CD14-positive monocyte (primary cell): ENCODE results near the gene FOXO3B. TPM values are rescaled to one million over a fixed set of nuclear protein-coding genes. Genes with fewer than 3 reads are reported as not detected.
"Not testable (repeated sequence)": the region's sequence is repeated elsewhere in the genome, so short reads cannot be mapped to it uniquely, and the experiment has no call there.

Source experiments
- DNase-seq, 3 donors: peaks; one replicate each; pipeline ENCODE4 v3.0.0-alpha.2; 2011 to 2022
- H2AFZ ChIP-seq: 2 replicates; pipeline ENCODE4 v1.6.0; 2012; ENCODE audit warnings: mild to moderate bottlenecking, low read depth, low read length, inconsistent platforms; ENCODE audit not compliant: insufficient read depth, poor library complexity, severe bottlenecking
- H3K27ac ChIP-seq, 2 donors: 1 replicate in 1 of 2; 2 replicates in 1 of 2; pipeline ENCODE4 v1.5.1; 2012 to 2013; ENCODE audit warnings: low read length in 2 of 2, control low read depth in 1 of 2, inconsistent platforms in 1 of 2, low read depth in 1 of 2, mild to moderate bottlenecking in 1 of 2
- H3K27me3 ChIP-seq, 2 donors: one replicate each; pipeline versions ENCODE4 v1.6.0 to v1.6.1; 2011 to 2013; ENCODE audit warnings: low read length in 2 of 2; ENCODE audit not compliant: control insufficient read depth in 2 of 2, insufficient read depth in 2 of 2
- H3K36me3 ChIP-seq, 2 donors: replicated peaks in 1 of 2; 1 replicate in 1 of 2; 2 replicates in 1 of 2; pipeline versions ENCODE4 v1.5.1 to v1.6.1; 2012 to 2013; ENCODE audit warnings: low read length in 2 of 2, control low read depth in 1 of 2, inconsistent platforms in 1 of 2, mild to moderate bottlenecking in 1 of 2; ENCODE audit not compliant: insufficient read depth in 2 of 2, control insufficient read depth in 1 of 2
- H3K4me1 ChIP-seq, 2 donors: 1 replicate in 1 of 2; 2 replicates in 1 of 2; pipeline versions ENCODE4 v1.5.1 to v1.6.1; 2012 to 2013; ENCODE audit warnings: low read length in 2 of 2, control low read depth in 1 of 2, inconsistent platforms in 1 of 2, mild to moderate bottlenecking in 1 of 2, moderate library complexity in 1 of 2; ENCODE audit not compliant: insufficient read depth in 2 of 2, control insufficient read depth in 1 of 2
- H3K4me2 ChIP-seq: replicated peaks from 2 replicates; pipeline ENCODE3; 2012; ENCODE audit warnings: low read length, moderate library complexity, mild to moderate bottlenecking; ENCODE audit not compliant: poor library complexity, severe bottlenecking; ENCODE audit errors: extremely low read depth
- H3K4me3 ChIP-seq, 3 experiments: fragments of 200-600 bp in 1 of 3; sonication (generic) in 1 of 3; replicated peaks in 1 of 3; 1 replicate in 2 of 3; 2 replicates in 1 of 3; pipeline ENCODE4 v1.5.1; 2011 to 2013; ENCODE audit warnings: low read length in 3 of 3, mild to moderate bottlenecking in 3 of 3, control low read depth in 2 of 3, low read depth in 2 of 3, inconsistent platforms in 1 of 3, moderate library complexity in 1 of 3
- H3K79me2 ChIP-seq: 2 replicates; pipeline ENCODE4 v1.6.0; 2012; ENCODE audit warnings: mild to moderate bottlenecking, control low read depth, inconsistent platforms, low read length, moderate library complexity; ENCODE audit not compliant: insufficient read depth
- H3K9ac ChIP-seq: 2 replicates; pipeline ENCODE4 v1.6.0; 2017; ENCODE audit warnings: low read length, mild to moderate bottlenecking; ENCODE audit not compliant: insufficient read depth, poor library complexity, severe bottlenecking
- H3K9me3 ChIP-seq, 2 donors: replicated peaks in 1 of 2; 1 replicate in 1 of 2; 2 replicates in 1 of 2; pipeline versions ENCODE4 v1.5.1 to v1.6.1; 2012 to 2013; ENCODE audit warnings: low read length in 2 of 2, control low read depth in 1 of 2; ENCODE audit not compliant: control insufficient read depth in 1 of 2, insufficient read depth in 1 of 2
- H4K20me1 ChIP-seq: 2 replicates; pipeline ENCODE4 v1.6.0; 2012; ENCODE audit warnings: mild to moderate bottlenecking, low read length, control low read depth, moderate library complexity; ENCODE audit not compliant: insufficient read depth
- H3K27ac Mint-ChIP-seq, 7 donors: one replicate each; pipeline ENCODE4 v1.8.0; 2020; ENCODE audit warnings: mild to moderate bottlenecking in 7 of 7, mixed read lengths in 7 of 7, moderate library complexity in 6 of 7, inconsistent platforms in 2 of 7
- H3K27me3 Mint-ChIP-seq, 3 donors: one replicate each; pipeline ENCODE4 v1.8.0; 2021 to 2022; ENCODE audit warnings: low read depth in 3 of 3, mild to moderate bottlenecking in 3 of 3, mixed read lengths in 3 of 3, moderate library complexity in 3 of 3, inconsistent platforms in 1 of 3
- H3K36me3 Mint-ChIP-seq, 2 donors: one replicate each; pipeline ENCODE4 v1.8.0; 2020; ENCODE audit warnings: mixed read lengths in 2 of 2, inconsistent platforms in 1 of 2, mild to moderate bottlenecking in 1 of 2
- H3K4me1 Mint-ChIP-seq: one replicate; pipeline ENCODE4 v1.8.0; 2020; ENCODE audit warnings: mild to moderate bottlenecking, mixed read lengths
- H3K4me3 Mint-ChIP-seq, 2 donors: one replicate each; pipeline ENCODE4 v1.8.0; 2020; ENCODE audit warnings: mild to moderate bottlenecking in 2 of 2, mixed read lengths in 2 of 2, moderate library complexity in 1 of 2
- H3K9me3 Mint-ChIP-seq, 7 donors: one replicate each; pipeline ENCODE4 v1.8.0; 2020 to 2022; ENCODE audit warnings: mixed read lengths in 7 of 7, mild to moderate bottlenecking in 6 of 7, moderate library complexity in 6 of 7, inconsistent platforms in 2 of 7
- WGBS: methylation state at CpG from one replicate; pipeline ENCODE4 v1.1.5; 2013; ENCODE audit warnings: missing lambda C conversion rate; ENCODE audit not compliant: insufficient coverage; 5-methylcytosine and 5-hydroxymethylcytosine counted together
- intact Hi-C, 2 donors: fragments of 100-400 bp; cut with micrococcal nuclease; formaldehyde crosslinking; loops; one replicate each; pipeline versions ENCODE4 v1.15.0 to v1.15.1; 2023
- polyA minus RNA-seq: library from RNA; depleted of rRNA, polyadenylated mRNA; stranded (reverse); fragments of >200 nt; gene quantifications from 2 replicates; pipeline ENCODE4 v1.2.3, GENCODE V29; 2012
- polyA plus RNA-seq, 3 donors: library from polyadenylated mRNA; depleted of rRNA in 1 of 3; unstranded in 2 of 3; stranded (reverse) in 1 of 3; fragments of 300-500 nt in 2 of 3; fragments of >200 nt in 1 of 3; fragmentation: Illumina TruSeq in 2 of 3; gene quantifications; 1 replicate in 2 of 3; 2 replicates in 1 of 3; pipeline ENCODE4 v1.2.3, GENCODE V29; 2012 to 2021
- total RNA-seq, 12 experiments: library from RNA in 1 of 12; stranded (reverse) in 1 of 12; fragments of 120-200 nt in 1 of 12; gene quantifications; one replicate each; pipeline ENCODE4 v1.2.4 and lab custom pipeline; 2013 to 2026; ENCODE audit warnings: mixed read lengths in 6 of 12, inconsistent platforms in 1 of 12

The FOXO3B gene
- 0.44 TPM for total RNA-seq (2013)
- polyA plus RNA-seq (under 1 TPM in 1 of 3 donors, not detected in 2; 0.84 TPM), polyA minus RNA-seq (0.32 and 0.42 TPM in 2 replicates), total RNA-seq (lab: John Stamatoyannopoulos, UW) (1.8 to 4.3 (median 2.6) reads per million in 11 experiments)

- H3K27ac ChIP-seq: not testable (repeated sequence)
- 0% methylated on average over 9 of the region's 58 CpGs for WGBS
- peak within 1 kb of the TSS; percentile 54 for H3K9ac ChIP-seq
Measured at GRCh38 chr17:18681767-18682571, at the start of gene FOXO3B. TSS of gene FOXO3B (minus strand) at chr17:18682314. CDS start at chr17:18681651, 663 bp downstream.

GRCh38 chr17:18723509-18723908, 41.4 kb upstream of the FOXO3B start:
- H3K36me3 Mint-ChIP-seq, H3K27ac Mint-ChIP-seq, H3K4me3 ChIP-seq, H3K4me3 Mint-ChIP-seq, H3K9ac ChIP-seq, H3K79me2 ChIP-seq, H3K4me1 Mint-ChIP-seq, H3K4me2 ChIP-seq, H3K27me3 ChIP-seq, H2AFZ ChIP-seq, H3K4me1 ChIP-seq, H3K27ac ChIP-seq, intact Hi-C loops, H4K20me1 ChIP-seq, H3K36me3 ChIP-seq, H3K27me3 Mint-ChIP-seq, DNase-seq, H3K9me3 ChIP-seq, H3K9me3 Mint-ChIP-seq: not testable (repeated sequence)
- WGBS: no CpG with 5 or more reads among the region's 1 CpG

More at GRCh38 chr17:18681767-18682571, at the start of gene FOXO3B:
- H3K4me1 Mint-ChIP-seq, H3K79me2 ChIP-seq, intact Hi-C loops, H3K27me3 ChIP-seq, H3K36me3 ChIP-seq, H3K27me3 Mint-ChIP-seq, H3K9me3 ChIP-seq, H3K9me3 Mint-ChIP-seq, H3K4me1 ChIP-seq, H4K20me1 ChIP-seq, H3K36me3 Mint-ChIP-seq: not testable (repeated sequence)
- peak within 1 kb of the TSS; percentile 74 for H2AFZ ChIP-seq
- peak within 1 kb of the TSS; percentile 34 to 75 (median 47) for H3K4me3 ChIP-seq
- peak; percentile 58 to 82 (median 73) for DNase-seq
- peak within 1 kb of the TSS; percentile 42 for H3K4me2 ChIP-seq
- Mint-ChIP-seq H3K27ac (peak within 1 kb of the TSS in 2 of 7 donors; percentile 43 to 70), H3K4me3 (peak within 1 kb of the TSS; percentile 56 to 91)

- H3K9me3 Mint-ChIP-seq, H3K27me3 Mint-ChIP-seq, H3K4me3 ChIP-seq, H3K4me1 ChIP-seq, H3K9me3 ChIP-seq, H3K36me3 ChIP-seq, H3K27ac ChIP-seq, H3K4me2 ChIP-seq, H3K27ac Mint-ChIP-seq, H2AFZ ChIP-seq, intact Hi-C loops, H3K27me3 ChIP-seq, H4K20me1 ChIP-seq, H3K4me1 Mint-ChIP-seq, H3K9ac ChIP-seq, H3K79me2 ChIP-seq, DNase-seq, H3K4me3 Mint-ChIP-seq, H3K36me3 Mint-ChIP-seq: not testable (repeated sequence)
- 88% methylated on average over 2 of the region's 5 CpGs for WGBS
Measured at GRCh38 chr17:18722612-18723011, 40.5 kb upstream of the FOXO3B start.

- H2AFZ ChIP-seq, H3K4me3 ChIP-seq, H3K9ac ChIP-seq, H3K4me2 ChIP-seq, H3K4me1 Mint-ChIP-seq, H3K79me2 ChIP-seq, H3K36me3 Mint-ChIP-seq, H3K27ac Mint-ChIP-seq, H4K20me1 ChIP-seq, DNase-seq, H3K27me3 Mint-ChIP-seq, H3K27ac ChIP-seq, intact Hi-C loops, H3K9me3 ChIP-seq, H3K9me3 Mint-ChIP-seq, H3K4me1 ChIP-seq, H3K27me3 ChIP-seq, H3K36me3 ChIP-seq: not testable (repeated sequence)
- no CpG with 5 or more reads among the region's 12 CpGs for WGBS
- H3K4me3 Mint-ChIP-seq: peak overlapping the region; percentile 51 to 85
Measured at GRCh38 chr17:18721775-18722547, 39.8 kb upstream of the FOXO3B start.
